GM12878 (cell line): ENCODE measurements around the gene ZNF644.

Source experiments
- IKZF1 ChIP-seq: fragments of 450-650 bp; conservative IDR thresholded peaks from 2 replicates; pipeline ENCODE4 v1.6.1; 2017; ENCODE audit warnings: antibody characterized with exemption, mild to moderate bottlenecking
- JUNB ChIP-seq: IDR thresholded peaks from 2 replicates; pipeline ENCODE4 v1.6.1; 2016; ENCODE audit warnings: antibody characterized with exemption, mild to moderate bottlenecking
- NFIC ChIP-seq: IDR thresholded peaks from 2 replicates; pipeline ENCODE4 v1.6.1; 2012; ENCODE audit warnings: low read depth, mild to moderate bottlenecking, inconsistent platforms, low read length, moderate library complexity
- TCF12 ChIP-seq: IDR thresholded peaks from 2 replicates; pipeline ENCODE4 v1.6.1; 2011; ENCODE audit warnings: low read depth, mild to moderate bottlenecking, low read length
- TF ChIP-seq, protein P1 (sequence below): IDR thresholded peaks from 2 replicates; pipeline ENCODE4 v1.6.1; 2011; ENCODE audit warnings: mild to moderate bottlenecking, low read depth, low read length, moderate library complexity; ENCODE audit not compliant: insufficient replicate concordance
- TF ChIP-seq, protein P2 (sequence below): IDR thresholded peaks from 2 replicates; pipeline ENCODE4 v1.6.1; 2012; ENCODE audit warnings: low read length, inconsistent platforms

DNA sequence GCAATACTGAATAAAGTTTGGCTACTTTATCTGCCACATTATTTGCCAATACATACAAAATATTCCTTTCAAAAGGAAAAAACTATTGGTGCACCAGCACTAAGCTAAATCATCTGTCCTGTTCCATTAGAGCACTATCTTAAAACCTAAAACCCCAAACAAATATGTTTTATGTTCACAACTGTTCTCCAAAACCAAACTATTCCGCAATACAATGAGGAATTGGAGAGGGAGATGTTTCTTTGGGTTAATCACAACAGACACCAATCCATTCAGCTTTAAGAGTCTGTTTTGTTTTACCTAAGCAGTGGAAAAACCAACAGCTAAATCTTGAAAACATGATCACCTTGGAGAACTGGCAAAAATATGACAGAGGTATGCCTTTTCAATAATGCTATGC, 85.1 kb downstream of the ZNF644 start:
- TF ChIP-seq, protein P1, sequence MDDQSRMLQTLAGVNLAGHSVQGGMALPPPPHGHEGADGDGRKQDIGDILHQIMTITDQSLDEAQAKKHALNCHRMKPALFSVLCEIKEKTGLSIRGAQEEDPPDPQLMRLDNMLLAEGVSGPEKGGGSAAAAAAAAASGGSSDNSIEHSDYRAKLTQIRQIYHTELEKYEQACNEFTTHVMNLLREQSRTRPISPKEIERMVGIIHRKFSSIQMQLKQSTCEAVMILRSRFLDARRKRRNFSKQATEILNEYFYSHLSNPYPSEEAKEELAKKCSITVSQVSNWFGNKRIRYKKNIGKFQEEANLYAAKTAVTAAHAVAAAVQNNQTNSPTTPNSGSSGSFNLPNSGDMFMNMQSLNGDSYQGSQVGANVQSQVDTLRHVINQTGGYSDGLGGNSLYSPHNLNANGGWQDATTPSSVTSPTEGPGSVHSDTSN: no peak
- no peak for TF ChIP-seq IKZF1
- TF ChIP-seq, protein P2, sequence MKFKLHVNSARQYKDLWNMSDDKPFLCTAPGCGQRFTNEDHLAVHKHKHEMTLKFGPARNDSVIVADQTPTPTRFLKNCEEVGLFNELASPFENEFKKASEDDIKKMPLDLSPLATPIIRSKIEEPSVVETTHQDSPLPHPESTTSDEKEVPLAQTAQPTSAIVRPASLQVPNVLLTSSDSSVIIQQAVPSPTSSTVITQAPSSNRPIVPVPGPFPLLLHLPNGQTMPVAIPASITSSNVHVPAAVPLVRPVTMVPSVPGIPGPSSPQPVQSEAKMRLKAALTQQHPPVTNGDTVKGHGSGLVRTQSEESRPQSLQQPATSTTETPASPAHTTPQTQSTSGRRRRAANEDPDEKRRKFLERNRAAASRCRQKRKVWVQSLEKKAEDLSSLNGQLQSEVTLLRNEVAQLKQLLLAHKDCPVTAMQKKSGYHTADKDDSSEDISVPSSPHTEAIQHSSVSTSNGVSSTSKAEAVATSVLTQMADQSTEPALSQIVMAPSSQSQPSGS: no peak
- TF ChIP-seq TCF12: no peak
- no peak for TF ChIP-seq JUNB
- no peak for TF ChIP-seq NFIC
